Hematopoietic multipotent progenitor cell treated with erythropoietin and hydrocortisone succinate and interleukin-3 and kit ligand, for 17 days (in vitro differentiated cells): ENCODE data around the gene C19orf38.
A peak's percentile ranks its signal among the peaks of the same experiment; 100 is the strongest.

Experiments used
- DNase-seq: peaks from one replicate; pipeline ENCODE4 v3.0.0-alpha.2; 2015; ENCODE audit warnings: low spot score

The C19orf38 gene, protein sequence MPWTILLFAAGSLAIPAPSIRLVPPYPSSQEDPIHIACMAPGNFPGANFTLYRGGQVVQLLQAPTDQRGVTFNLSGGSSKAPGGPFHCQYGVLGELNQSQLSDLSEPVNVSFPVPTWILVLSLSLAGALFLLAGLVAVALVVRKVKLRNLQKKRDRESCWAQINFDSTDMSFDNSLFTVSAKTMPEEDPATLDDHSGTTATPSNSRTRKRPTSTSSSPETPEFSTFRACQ

DNA sequence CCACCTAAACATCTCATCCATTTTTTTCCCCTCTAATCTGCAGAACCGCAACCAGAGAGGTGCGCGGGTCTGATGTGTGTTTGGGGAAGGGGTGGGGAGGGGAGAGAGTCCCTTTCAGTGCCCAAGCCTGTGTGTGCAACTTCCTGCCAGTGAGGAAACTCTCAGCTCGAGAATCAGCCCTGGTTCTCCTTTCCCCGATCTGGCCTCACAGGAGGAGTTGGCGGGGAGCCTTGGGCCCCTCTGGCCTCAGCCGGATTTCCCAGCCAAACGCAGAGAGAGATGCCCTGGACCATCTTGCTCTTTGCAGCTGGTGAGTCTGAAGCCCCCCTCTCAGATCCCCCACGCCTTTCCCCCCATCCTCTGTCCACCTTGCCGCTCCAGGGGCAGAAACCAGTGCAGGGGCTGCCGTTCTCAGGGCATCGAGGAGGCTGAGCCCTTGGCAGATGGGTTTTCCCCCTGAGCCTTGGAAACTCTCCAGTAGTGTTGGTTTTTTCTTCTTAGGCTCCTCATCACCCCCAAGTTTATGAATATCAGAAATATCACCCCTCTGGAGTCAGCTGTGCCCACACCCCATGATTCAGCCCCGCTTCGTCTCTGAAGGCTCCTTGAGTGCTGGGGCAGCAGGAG, at the start of gene C19orf38:
C19orf38 (plus strand) TSS at position 186 of the 627 bp plus-strand sequence; CDS start at position 280, 94 bp downstream.
- no peak for DNase-seq

DNA sequence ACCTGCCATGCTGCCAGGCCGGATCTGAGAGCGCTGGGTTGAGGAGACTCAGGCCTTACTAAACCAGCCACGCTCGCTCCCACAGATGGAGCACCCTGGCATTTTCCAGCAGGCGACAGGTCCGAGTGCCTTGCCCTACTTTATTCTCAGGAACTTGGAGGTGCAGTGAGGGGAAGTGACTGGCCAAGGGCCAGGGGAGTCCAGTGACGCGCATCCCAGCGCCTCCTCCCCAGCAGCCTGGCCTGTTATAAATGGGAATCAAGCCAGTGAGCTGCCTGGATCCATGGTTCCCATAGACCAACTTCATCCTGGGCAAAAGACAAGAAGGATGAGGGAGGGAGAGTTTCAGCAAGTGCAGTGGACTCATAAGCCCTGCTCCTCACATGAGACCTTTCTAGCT, 47.7 kb upstream of the C19orf38 start:
- DNase-seq = no peak

DNA sequence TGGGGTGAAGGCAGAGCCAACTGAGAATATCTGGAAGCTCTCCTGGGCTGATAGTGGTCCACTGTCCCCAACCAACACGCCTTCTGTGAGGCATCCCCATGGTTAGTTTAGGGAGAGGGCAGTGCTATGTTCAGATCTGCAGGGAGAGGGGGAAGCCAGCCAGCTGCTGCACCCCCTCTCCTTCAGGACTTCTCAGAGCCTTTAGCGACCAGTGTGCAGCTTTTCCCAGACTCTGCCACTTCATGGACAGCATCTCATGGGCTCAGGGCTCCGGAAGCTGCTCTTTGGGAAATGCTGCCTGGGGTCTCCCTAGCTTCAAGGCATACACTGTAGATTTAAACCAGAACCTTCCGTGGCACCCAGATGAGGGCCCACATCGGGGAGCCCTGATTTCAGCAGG, 45.7 kb upstream of the C19orf38 start:
- DNase-seq = no peak

DNA sequence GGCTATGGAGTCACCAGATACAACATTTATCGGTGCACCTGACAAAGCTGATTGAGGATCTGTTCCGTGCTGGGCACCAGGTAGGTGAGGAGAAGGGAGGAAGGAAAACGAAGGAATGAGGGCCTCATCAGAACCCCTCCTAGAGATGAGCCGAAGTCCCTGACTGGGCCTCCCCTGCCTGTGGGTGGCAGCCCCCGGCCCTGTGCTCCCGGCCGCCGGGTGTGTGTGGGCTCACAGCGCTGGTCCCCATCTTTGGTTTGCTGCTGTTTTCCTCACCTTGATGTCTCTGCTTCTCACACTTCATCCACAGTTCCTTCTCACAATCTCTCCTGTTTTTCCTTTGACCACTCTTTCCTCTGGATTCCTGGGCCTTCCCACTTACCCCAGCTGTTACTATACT, 45.0 kb upstream of the C19orf38 start:
- no peak for DNase-seq

DNA sequence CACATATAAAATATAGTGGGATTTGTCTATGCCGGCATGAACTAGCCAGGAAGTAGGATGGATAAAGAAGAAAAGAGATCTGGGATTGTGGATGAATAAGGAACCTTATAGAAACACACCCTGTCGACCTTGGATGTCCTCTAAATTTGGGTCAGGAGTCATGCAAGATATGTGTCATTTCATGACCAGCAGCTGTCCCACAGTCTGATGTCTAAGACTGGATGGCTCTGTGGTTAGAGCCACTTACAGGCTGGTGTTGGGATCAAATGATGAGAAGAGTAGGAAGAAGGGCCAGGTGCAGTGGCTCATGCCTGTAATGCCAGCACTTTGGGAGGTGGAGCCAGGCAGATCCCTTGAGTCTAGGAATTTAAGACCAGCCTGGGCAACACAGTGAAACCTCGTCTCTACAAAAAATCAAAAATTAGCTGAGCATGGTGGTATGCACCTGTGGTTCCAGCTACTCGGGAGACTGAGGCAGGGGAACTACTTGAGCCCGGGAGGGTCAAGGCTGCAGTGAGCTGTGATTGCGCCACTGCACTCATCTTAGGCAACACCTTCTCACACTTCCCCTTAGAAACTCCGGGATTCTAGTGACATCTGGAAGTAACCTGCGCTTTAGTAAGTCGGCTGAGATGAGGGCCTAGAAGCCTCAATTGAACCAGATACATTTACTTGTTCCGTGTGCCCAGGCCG, 43.0 kb upstream of the C19orf38 start:
- DNase-seq = no peak

DNA sequence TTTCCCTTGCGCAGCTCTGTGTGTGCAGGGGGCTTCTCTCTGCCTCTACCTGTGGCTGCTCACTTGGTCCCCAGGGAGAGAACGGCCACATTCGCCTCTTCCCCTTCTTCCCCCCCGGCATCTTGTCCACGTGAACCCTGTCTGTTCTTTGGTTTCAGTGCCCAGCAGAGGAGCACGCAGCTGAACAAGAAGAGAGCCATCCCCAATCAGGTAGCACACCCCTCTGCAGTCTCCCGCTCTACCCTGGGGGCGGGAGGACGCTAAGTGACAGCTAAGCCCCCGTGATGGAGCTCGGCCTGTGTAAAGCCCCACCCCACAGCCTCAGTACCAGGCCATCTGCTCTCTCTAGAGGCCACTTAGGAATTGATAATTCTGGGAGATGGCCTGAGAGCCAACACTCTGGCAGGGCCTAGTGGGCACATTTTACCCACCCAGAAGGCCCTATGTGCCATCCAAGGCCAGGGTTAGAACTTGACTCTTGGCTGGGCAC, 42.4 kb upstream of the C19orf38 start:
- DNase-seq = no peak

DNA sequence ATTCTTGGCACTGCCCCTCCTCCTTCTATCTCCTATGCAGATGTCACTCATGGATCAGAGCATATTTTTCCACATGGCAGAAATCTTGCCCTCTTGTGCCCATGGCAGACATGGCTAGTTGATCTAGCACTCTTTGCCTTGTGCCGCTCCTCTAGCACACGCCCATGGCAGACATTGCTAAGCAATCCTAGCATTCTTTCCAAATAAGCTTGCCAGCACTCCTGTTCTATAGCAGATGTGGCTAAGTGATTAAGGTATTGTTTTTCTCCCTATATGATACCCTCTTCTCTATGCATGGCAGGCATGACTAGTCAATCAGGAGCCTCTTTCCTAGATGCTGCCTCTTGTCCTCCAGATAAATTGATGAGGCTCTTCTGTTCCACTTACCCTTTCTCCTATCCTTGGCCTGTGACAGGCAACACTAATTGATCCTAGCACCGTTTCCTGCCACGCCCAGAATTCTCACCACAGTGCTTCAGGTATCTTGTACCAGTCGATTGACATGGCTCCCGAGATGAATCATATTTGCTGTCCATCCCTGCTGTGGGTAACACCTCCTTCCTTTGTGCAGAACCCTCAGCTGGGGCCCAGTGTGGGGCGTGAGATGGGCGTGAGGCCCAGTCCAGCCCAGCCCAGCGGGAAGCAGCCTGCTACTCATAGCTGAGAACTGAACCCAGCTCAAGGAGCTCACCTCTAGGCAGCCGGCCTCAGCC, 39.1 kb upstream of the C19orf38 start:
- peak; percentile 30 for DNase-seq

DNA sequence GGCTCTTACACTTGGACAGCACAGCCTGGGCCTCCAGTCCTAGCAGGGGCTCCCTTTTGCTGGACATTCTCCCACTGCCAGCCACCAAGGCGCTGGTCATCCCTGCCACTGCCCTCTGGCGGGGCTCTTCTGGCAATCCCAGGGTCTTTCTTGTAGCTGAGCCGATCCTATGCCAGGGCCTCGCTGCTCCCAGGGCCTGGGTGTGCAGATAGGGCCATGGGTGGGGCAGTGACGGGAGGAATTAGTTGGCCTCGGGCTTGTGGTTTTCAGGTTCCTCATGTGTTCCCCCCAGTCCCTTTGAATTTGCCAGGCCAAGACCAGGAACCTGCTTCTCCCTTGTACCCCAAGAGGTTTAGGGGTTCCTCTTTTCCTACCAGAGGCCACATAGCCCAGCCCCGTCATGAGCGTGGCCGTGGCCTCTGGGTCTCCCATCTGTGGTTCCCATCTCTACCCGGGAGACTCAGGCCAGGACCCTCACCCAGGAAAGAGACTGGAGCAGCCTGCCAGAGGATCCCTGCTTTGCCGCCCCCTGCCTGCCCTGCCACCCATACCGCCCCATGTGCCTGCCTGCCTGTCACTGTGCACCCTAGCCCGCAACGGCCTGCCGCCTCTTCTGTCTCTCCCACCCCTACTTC, 38.4 kb upstream of the C19orf38 start:
- DNase-seq = peak; percentile 78

DNA sequence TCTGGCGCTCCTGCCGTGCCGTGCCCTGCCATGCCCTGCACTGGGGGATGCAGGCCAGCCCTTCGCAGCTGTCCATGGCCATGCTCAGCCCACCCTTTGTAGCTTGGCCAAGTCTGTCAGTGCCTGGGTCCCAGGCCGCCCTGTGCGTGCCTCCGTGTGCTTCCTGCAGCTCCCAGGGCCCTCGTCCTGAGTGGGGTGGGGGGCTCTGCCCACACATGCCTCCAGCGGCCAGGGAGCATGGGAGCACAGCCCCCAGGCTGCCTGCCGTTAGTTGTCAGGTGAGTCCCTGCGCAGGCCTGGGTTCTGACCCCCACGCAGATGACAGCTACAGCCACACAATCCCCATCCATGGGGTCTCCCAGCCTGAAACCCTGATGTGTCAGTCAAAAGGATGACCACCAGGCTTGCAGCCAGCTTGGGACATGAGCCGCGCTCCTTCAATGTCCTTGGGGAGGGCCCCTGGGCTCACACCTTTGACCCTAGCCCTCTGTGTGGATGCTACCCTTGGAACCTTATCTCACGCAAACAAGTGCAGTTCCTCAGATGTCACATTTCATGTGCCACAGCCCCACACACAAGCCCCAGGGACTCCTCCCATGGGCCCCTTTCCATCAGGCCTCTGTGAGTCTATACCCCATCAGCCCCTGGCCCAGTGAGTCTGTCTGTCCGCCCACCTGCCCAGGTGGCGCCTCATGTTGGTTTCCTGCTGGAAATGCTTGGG, 36.7 kb upstream of the C19orf38 start:
- peak; percentile 52 for DNase-seq

DNA sequence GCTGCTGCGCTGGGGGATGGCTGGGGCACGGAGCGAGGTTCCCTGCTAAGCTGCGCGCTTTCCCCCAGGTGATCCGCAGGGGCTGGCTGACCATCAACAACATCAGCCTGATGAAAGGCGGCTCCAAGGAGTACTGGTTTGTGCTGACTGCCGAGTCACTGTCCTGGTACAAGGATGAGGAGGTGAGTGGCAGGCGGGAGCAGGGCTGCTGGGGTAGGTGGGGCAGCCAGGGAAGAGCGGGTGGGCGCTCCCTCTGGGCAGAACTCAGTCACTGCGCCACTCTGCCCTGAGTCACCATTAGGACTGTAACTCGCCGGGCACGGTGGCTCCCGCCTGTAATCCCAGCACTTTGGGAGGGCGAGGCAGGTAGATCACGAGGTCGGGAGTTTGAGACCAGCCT, 36.0 kb upstream of the C19orf38 start:
- peak; percentile 44 for DNase-seq

DNA sequence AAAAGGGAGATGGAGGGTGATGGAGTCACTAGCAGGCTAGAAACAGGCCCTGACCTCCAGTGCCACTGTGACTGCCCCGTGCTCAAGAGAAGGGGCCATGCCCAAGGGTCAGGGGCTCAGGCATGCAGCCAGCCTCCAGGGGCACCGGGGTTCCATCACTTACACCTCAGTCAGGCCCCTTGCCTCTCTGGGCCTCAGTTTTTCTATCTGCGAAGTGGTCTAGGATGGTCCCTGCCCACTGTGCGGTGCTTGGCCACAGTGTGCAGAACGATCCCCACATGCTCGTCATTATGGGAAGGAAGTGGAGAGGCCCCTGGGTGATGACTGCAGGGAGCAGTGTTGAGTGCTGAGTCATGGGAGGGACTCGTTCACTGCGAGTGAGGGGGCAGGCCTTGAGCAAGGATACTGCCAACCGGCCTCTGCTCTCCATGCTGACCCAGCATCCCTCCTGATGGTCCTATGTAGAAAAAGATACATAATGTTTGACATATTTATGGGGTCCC, 35.3 kb upstream of the C19orf38 start:
- DNase-seq = peak; percentile 78

DNA sequence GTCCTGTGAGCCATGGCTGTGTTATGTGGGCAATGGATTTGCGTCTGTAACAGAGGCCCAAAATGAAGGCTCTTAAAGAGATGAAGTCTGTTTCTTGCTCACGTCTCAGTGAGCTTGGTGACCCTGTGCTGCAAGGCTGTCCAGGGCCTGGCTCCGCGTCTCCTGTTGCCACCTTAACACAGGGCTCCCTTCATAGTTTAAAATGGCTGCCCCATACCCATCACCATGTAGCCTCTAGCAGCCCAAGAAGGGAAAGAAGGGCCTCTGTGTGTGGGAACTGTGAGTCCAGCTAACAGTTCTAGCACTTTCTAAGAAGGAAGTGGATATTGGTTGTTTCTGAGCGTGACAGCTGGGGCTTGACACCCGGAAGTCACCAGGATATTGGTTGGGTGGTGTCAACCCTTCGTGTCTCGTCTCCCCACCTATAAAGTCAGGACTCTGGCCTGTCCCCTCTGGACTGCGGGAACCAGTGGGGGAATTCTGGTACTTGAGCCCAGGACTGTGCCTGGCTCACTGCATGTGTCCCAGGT, 33.1 kb upstream of the C19orf38 start:
- DNase-seq = no peak

DNA sequence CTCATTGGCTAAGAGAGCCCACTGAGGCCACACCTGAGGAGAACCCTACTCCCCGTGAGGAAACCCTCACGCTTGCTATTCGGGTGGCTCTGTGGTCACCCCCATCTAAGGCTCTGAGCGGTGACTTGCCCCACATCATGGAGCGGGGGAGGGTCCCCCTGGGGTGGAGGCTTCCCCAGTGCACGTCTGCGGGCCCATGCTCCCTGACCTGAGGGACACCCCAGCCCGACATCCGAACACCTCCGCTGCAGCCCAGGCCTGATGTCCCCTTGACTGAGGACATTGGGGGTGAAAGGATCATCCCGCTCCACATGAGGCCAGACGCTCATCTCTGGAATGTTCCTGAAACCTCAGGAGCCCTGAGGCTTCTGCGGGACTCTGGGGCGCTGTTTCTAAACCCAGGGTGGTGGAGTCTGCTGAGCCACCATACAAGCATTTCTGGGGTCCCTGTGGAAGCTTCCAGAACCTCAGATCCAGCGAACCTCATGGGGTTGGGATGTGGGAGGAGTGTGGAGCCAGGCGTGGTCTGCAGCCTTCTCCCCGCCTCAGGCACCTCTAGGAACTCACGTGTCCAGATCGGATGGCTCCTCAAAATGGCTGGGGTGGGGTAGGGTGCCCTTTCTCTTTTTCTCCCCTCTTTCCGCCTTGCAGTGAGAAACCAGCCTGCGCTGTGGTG, 32.1 kb upstream of the C19orf38 start:
- no peak for DNase-seq

DNA sequence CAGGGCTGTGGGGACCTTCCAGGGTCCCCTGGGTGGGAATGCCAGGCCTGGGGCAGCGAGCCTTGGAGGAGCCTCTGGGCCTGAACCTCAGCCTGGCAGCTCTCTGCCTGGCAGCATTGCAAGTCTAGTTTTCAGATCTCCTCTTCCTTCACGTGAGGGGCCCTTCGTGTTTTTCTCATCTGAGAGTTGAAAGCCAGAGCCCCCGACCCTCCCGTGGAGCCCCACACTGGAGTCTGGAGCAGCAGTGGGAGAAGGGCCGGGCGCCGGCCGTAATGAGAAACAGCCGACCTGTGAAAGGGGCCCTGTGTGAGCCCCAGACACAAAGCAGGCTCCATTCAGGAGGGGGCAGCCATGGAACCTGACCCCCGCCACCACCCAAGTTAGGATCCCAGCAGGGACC, 31.5 kb upstream of the C19orf38 start:
- no peak for DNase-seq

DNA sequence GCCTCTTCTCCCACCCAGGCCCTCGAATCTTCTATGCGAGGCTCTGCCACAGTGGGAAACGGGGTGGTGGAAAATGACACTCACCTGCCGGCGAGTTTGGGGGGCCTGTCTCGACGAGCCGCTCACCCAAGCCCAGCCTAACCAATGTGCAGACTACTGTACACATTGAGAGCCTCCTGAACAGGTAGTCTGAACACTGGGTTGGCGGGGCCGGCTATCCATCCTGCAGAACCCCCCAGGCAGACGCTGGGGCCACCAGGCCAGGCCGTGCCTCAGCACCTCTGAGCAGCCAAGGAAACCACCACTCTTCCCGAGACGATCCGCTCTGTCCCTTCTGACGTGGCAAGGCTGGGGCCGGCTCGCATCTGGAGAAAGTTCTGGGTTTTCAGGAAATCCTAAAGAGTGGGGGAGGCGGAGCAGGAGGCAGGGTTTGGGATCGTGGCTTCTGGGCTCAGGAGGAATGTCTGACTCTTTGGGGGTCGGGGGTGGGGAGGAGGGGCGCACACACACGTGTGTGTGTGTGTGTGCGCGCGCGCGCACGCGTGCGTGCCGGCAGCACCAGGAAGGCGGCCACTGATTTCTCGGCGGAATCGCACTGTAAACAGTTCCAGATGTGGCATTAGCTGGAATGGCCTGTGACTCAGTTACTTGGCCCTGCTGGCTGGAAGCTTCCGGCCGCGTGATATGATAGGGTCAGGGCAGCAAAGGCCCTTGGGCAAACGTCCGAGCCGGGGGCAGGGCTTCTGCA, 30.8 kb upstream of the C19orf38 start:
- DNase-seq = no peak

DNA sequence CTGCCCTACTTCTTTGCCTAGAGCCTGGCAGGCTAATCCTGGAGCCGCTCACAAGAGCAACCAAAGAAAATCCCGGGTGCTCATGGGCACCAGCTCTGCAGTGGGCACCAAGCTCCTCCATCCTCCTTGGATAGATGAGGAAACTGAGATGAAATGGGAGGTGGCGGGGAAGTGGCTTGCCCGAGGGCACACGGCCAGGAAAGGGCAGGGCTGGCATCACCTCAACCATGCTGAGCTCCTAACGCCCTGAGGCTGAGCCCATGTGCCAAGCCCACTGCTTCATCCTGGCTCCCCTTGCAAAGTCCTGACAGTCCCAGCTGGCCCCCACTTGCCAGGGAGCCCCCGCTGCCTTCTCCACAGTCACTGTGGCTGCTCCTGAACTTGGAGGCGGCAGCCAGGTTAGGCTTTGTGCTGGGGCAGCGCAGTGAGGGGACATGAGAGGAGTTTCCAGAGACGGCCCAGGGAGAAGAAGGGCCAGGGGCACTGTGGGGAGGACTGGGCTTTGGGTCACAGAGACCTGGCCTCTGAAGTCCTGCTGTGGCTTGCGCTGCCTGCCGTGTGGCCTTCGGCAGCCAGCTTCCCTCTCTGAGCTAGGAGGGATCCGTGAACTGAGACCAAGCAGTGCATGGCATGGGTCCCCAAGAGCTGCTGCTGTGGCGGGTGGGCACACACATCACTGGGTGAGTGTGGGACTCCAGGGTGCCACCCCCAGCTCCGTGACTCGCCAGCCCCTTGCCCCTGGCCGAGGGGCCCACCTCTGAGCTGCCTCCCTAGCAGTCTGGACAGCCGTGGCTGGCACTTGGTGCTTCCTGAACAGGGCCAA, 29.7 kb upstream of the C19orf38 start:
- DNase-seq = no peak

DNA sequence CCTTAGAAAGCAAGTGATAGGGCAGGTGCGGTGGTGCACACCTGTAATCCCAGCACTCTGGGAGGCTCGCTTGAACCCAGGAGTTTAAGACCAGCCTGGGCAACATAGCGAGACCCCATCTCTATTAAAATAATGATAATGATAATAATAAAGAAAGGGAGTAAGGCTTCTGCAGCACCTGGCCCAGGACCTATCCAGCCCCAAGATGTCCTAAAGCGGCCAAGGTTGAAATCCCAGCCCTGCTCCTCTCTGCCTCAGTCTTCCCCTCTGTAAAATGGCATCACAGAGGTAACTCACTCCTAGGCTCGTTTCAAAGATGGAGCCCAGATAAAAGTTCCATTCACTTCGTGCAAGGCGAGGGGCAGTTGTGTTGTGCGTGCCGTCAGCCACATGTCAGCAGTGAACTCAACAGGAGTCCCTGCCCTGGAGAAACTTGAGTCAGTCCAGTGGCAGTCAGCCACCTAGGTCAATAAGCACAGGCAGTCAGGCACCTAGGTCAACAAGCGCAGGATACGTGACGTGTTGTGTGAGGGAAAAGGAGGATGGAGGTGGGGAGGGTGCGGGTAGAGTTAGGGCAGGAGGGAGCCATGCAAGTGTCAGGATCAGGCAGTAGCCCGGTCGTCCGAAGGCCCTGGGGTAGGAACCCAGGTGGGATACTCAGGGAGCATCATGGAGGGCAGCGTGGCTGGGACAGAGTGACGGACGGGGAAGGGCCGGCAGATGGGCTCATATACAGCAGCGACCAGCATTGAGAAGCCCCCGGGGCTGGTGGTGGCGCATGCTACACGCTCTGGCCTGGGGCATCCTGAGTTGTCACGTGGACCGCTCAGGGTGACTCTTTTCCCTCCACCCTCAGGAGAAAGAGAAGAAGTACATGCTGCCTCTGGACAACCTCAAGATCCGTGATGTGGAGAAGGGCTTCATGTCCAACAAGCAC, 28.8 kb upstream of the C19orf38 start:
- no peak for DNase-seq

DNA sequence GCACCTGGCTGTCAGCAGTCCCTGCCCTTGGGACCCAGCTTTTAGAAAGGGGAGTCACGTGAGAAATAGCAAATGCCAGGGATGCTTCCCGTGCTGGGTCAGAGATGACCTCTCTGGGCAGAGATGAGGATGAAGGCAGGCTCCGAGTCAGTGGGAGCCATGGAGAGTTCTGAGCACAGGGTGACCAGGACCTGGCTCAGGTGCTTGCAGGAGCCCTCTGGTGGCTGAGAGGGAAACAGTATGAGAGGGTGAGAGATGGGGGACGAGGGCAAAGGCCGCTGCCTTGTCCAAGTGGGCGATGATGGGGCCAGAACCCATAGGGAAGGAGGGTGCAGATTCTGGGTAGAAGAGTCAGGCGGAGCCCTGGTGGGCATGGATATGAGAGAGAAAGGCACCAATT, 28.0 kb upstream of the C19orf38 start:
- peak; percentile 48 for DNase-seq
